GM18526 (cell line): ENCODE results near the gene PTPN11.

Source experiments
- POLR2A ChIP-seq: IDR thresholded peaks from 3 replicates; pipeline ENCODE4 v1.6.1; 2011; ENCODE audit not compliant: insufficient read length; ENCODE audit errors: extremely low read depth

The PTPN11 gene

DNA sequence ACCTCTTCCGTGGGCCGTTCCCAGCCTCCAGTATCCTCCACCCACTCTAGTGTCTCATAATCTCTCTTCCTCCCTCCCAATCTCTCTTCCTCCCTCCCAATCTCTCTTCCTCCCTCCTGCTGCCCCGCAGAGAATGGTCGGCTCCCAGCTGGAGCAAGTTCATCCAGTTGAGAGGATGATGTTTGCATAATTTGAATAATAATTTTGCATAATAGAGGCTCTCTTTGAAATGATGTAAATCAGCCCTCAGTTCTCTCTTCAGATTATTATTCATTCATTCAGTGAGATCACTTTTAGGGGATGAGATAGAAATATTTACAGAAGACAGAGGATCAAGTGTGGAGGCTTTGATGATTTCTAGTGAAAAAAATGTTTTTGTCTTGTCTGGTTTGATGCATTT is 125.0 kb downstream of the PTPN11 start:
- TF ChIP-seq POLR2A: no peak

DNA sequence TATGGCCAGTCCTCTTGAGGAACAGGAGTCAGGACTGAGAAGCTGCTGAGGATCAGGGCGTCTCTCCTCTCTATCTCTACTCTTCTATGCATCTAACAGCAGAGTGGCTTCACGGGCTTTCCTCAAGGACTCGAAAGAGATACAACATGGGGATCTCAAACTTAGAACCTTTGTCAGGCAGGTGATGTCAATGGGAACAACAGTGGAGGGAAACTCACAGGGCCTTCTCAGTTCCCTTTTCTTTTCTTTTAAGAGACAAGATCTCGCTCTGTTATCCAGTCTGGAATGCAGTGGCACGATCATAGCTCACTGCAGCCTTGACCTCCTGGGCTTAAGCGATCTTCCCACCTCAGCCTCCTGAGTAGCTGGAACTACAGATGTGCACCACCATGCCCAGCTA is 127.6 kb downstream of the PTPN11 start:
- no peak for TF ChIP-seq POLR2A

DNA sequence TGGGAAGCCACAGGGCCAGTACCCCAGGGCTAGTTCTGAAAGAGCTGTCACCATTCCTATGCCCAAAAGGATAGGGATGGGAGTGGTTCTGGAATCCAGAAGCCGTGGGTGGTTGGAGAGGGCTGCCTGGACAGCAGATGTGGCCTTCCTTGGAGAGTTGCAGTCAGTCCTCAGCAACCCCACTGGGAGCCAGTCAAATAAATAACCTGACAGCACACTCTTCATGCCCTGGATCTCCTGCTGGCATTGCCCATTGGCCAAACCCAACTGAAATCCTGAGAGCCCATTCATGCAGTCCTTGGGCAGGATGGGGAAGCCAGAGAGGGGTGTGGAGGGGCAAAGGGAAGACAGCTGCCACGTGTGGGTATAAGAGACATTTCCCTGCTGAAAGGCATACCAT is 128.2 kb downstream of the PTPN11 start:
- no peak for TF ChIP-seq POLR2A

DNA sequence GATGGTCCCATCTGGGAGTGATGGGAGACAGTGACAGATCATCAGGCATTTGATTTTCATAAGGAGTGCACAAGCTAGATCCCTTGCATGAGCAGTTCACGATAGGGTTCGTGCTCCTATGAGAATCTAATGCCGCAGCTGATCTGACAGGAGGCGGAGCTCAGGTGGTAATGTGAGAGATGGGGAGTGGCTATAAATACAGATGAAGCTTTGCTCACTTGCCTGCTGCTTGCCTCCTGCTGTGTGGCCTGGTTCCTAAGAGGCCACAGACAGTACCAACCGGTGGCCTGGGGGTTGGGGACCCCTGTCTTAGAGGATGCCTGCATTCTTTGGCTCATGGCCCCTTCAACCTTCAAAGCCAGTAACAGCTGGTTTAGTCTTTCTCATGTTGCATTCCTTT is 130.3 kb downstream of the PTPN11 start:
- no peak for TF ChIP-seq POLR2A

DNA sequence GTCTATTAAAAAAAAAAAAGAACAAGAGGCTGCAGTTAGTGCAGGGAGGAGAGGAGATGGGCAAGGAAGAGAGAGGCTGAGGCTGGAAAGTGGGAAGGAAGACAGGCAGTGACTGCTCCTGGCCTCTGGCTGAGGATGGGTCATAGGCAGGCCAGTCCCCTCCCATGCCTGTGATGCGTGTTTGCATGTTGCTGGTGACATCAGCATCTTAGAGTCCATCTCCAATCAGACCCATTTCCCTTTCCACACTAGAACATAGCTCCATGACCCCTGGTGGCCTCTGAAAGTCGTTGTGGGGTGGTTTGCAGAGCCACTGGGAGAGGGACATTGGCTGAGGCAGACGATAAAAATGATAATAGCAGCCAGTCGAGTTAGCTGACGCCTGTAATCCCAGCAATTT is 132.9 kb downstream of the PTPN11 start:
- no peak for TF ChIP-seq POLR2A

DNA sequence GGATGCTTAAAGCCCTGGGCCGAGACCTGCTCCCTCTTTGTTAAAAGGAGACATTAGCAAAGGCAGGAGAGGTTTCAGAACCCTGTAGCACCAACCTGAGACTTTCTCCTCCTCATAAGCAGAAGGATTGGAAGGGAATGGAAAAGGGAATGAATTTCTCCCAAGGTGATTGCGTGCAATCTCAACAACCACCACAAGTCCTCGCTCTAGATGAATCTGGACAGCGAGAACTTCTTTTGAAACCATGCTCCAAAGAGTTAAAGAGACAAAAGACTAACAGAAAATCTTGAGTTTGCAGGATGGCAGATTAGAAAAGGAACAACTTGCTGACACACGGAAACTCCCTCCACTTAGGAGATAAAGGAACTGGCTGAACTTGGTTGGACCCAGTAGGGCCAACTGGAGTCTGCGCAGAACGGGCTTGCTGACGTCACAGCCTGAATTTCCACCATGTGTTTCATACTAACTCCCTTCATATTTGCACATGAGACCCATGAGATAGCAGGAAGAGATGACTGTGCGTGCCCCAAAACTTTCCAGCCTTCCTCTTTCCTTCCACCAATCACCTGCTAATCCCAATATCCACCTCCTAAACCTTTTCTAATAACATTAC is 137.0 kb downstream of the PTPN11 start:
- no peak for TF ChIP-seq POLR2A

DNA sequence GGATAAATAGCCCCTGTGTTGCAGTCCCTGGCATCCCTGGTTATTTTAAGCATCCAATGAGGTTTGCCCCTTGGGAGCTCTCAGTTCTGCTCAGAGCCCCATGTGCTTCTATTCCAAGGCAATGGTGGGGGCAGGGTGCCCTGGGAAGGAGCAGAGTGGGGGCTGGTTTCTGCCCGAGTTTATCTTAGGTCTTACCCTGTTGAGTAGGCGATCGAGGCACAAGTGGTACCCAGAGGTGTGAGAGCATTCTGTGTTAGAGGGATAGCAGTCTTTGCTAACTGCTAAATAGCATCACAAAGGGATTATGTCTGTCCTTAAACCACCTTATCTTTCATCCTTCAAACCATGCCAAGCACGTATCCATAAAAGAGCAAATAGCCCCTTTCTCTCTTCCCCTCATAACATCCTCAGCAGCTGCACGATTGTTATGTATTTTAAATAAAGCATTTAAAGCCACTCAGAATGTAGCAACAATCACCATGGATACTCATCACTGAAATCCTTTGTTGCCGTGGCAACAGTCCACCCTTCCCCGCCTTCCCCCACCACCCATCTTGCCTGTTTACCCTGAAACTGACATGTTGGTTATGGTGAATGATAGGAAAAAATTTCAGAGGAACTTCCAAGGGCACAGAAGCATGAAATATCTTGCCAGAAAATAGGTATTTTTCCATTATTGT is 139.3 kb downstream of the PTPN11 start:
- TF ChIP-seq POLR2A: no peak
